Measurements from ENCODE around the gene CNTNAP1.
A peak's percentile ranks its signal among the peaks of the same experiment; 100 is the strongest.

The CNTNAP1 gene

GRCh38 chr17:42679492-42680330, 2.6 kb upstream of the CNTNAP1 start:
- Histone ChIP-seq H3K9me3 (ENCODE audit: control insufficient read depth, insufficient read depth, low read length) (no peaks in the 10 kb centered on the region), H3K27me3 (ENCODE audit: control insufficient read depth, insufficient read depth, low read length) (peaks cover 42% of the 10 kb centered on the region), H3K4me1 (ENCODE audit: control insufficient read depth, insufficient read depth, low read length) (peaks cover 11% of the 10 kb centered on the region), H3K4me3 (ENCODE audit: low read depth, low read length) (peak overlapping the region; percentile 58), H3K9ac (ENCODE audit: low read depth, low read length) (peak overlapping the region; percentile 54), H3K36me3 (ENCODE audit: control insufficient read depth, insufficient read depth, low read length) (no peaks in the 10 kb centered on the region)

DNA sequence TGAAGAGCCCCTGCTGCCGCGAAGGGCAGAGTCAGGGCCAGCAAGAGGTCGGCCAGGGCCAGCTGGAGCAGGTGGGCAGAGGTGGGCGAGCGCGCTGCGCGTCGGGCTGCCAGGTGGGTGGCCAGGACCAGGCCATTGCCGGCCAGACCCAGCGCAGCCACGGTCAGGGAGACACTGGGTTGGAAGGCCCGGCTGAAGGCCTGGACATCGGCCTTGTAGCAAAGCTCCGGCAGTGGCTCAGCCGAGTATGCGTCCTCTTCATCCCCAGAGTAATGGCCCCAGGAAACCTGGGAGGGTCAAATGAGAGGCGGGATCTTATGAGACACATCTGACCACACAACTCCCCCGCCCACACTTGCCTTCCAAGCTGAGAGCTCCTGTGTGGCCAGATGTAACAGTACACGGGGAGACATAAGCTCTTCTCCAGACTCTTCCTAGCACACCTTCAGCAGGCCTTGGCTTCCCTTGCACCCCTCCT, 2.0 kb upstream of the CNTNAP1 start:
- Histone ChIP-seq H3K4me3 (ENCODE audit: low read depth, low read length) (peak overlapping the region; percentile 58), H3K4me1 (ENCODE audit: control insufficient read depth, insufficient read depth, low read length) (peaks cover 10% of the 10 kb centered on the region), H3K36me3 (ENCODE audit: control insufficient read depth, insufficient read depth, low read length) (peaks cover under 1% of the 10 kb centered on the region), H3K9me3 (ENCODE audit: control insufficient read depth, insufficient read depth, low read length) (no peaks in the 10 kb centered on the region), H3K9ac (ENCODE audit: low read depth, low read length) (no peak overlapping the region), H3K27me3 (ENCODE audit: control insufficient read depth, insufficient read depth, low read length) (peaks cover 46% of the 10 kb centered on the region)

- peak overlapping the region; percentile 24 for H3K9ac ChIP-seq (ENCODE audit: low read depth, low read length)
- H3K4me3 ChIP-seq (ENCODE audit: low read depth, low read length), result peak overlapping the region; percentile 77
Observed at GRCh38 chr17:42682722-42683403, 532 bp downstream of the CNTNAP1 start.

DNA sequence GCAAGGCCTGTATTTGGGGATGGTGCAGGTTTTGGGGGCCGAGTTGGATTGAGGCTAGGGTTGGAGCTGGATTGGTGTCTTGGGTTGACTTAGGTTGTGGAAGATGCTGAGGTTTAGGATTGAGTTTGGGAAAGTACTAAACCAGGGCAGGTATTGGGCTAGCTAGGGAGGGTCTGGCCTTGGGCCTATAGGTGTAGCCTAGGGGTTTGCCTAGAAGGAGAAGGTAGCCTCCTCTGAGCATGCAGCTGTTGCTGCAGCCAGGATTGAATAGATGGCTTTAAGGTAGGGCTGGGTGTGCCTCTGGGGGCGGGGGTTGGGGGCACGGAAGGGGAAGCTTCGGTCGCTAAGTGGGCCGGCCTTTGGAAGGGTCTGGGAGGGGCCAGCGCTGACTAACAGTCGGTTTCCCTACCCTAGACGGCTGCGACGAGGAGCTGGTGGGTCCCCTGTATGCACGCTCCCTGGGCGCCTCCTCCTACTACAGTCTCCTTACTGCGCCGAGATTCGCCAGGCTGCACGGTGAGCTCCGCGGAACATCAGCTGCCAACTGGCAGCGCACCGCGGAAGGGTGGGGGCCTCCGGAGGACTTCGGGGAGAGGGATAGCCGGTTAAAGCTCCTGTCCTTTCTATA, 1.2 kb downstream of the CNTNAP1 start:
- Histone ChIP-seq H3K4me3 (ENCODE audit: low read depth, low read length) (peak overlapping the region; percentile 77), H3K27me3 (ENCODE audit: control insufficient read depth, insufficient read depth, low read length) (peaks cover 49% of the 10 kb centered on the region), H3K9me3 (ENCODE audit: control insufficient read depth, insufficient read depth, low read length) (no peaks in the 10 kb centered on the region), H3K4me1 (ENCODE audit: control insufficient read depth, insufficient read depth, low read length) (peaks cover 6% of the 10 kb centered on the region), H3K9ac (ENCODE audit: low read depth, low read length) (peak overlapping the region; percentile 24), H3K36me3 (ENCODE audit: control insufficient read depth, insufficient read depth, low read length) (peaks cover 5% of the 10 kb centered on the region)

More at GRCh38 chr17:42682722-42683403, 532 bp downstream of the CNTNAP1 start:
- peaks cover 5% of the 10 kb centered on the region for H3K36me3 ChIP-seq (ENCODE audit: control insufficient read depth, insufficient read depth, low read length)
- H3K9me3 ChIP-seq (ENCODE audit: control insufficient read depth, insufficient read depth, low read length), result no peaks in the 10 kb centered on the region
- H3K27me3 ChIP-seq (ENCODE audit: control insufficient read depth, insufficient read depth, low read length), result peaks cover 49% of the 10 kb centered on the region
- H3K4me1 ChIP-seq (ENCODE audit: control insufficient read depth, insufficient read depth, low read length), result peaks cover 6% of the 10 kb centered on the region

DNA sequence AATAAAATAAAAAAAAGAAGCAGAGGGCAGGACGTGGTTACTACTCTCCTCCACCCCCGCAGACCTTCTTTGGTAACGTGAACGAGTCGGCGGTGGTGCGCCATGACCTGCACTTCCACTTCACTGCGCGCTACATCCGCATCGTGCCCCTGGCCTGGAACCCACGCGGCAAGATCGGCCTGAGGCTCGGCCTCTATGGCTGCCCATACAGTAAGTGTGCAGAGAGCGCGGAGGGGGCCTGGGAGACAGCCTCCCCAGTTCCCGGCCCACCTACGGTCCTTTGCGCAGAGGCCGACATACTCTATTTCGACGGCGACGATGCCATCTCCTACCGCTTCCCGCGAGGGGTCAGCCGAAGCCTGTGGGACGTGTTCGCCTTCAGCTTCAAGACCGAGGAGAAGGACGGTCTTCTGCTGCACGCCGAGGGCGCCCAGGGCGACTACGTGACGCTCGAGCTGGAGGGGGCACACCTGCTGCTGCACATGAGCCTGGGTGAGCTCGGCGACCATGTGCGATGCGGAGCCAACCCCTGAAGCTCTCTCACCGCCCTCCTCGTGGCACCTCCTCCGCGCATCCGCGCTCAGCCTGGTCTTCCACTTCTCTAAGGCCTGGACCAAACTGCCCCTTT, 2.7 kb downstream of the CNTNAP1 start:
- peaks cover 46% of the 10 kb centered on the region for H3K27me3 ChIP-seq (ENCODE audit: control insufficient read depth, insufficient read depth, low read length)
- H3K4me1 ChIP-seq (ENCODE audit: control insufficient read depth, insufficient read depth, low read length), result peaks cover 6% of the 10 kb centered on the region
- H3K36me3 ChIP-seq (ENCODE audit: control insufficient read depth, insufficient read depth, low read length), result peaks cover 5% of the 10 kb centered on the region
- no peak overlapping the region for H3K4me3 ChIP-seq (ENCODE audit: low read depth, low read length)
- no peaks in the 10 kb centered on the region for H3K9me3 ChIP-seq (ENCODE audit: control insufficient read depth, insufficient read depth, low read length)
- H3K9ac ChIP-seq (ENCODE audit: low read depth, low read length), result no peak overlapping the region

DNA sequence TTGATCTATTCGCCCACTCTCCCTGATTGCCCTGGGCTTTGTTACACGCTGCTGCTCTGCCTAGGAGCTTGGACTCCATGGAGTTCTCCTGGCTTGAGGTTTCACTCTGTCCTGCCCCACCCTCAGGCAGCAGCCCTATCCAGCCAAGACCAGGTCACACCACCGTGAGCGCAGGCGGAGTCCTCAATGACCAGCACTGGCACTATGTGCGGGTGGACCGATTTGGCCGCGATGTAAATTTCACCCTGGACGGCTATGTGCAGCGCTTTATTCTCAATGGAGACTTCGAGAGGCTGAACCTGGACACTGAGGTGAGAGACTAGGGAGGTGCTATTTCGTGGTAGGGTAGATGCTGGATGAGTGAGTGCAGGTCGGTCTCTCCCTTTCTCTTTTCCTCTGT, 3.5 kb downstream of the CNTNAP1 start:
- Histone ChIP-seq H3K9ac (ENCODE audit: low read depth, low read length) (no peak overlapping the region), H3K9me3 (ENCODE audit: control insufficient read depth, insufficient read depth, low read length) (no peaks in the 10 kb centered on the region), H3K36me3 (ENCODE audit: control insufficient read depth, insufficient read depth, low read length) (peaks cover 5% of the 10 kb centered on the region), H3K4me1 (ENCODE audit: control insufficient read depth, insufficient read depth, low read length) (peaks cover 4% of the 10 kb centered on the region), H3K4me3 (ENCODE audit: low read depth, low read length) (no peak overlapping the region), H3K27me3 (ENCODE audit: control insufficient read depth, insufficient read depth, low read length) (peaks cover 39% of the 10 kb centered on the region)

DNA sequence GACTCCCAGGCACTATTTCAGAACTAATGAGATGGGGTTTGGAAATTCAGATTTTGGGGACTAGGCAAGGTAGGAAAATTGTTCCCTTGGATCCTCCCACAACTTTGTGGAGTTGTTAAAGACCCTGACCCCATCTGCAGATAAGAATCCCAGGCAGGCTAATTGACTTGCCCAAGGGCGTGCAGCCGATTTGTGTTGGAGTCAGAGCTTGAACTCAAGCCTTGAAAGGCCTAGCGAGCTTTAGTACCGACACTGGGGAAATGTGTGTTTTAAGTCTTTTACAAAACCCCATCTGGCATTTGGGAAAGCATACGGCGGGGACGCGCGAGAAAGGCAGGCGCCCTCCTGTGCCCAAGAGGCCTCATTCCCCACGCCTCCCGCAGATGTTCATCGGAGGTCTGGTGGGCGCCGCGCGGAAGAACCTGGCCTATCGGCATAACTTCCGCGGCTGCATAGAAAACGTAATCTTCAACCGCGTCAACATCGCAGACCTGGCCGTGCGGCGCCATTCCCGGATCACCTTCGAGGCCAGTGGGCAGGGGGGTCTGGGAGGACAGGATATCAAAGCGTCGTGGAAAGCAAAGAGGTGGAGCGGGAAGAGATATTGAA, 4.3 kb downstream of the CNTNAP1 start:
- Histone ChIP-seq H3K36me3 (ENCODE audit: control insufficient read depth, insufficient read depth, low read length) (peaks cover 5% of the 10 kb centered on the region), H3K9me3 (ENCODE audit: control insufficient read depth, insufficient read depth, low read length) (no peaks in the 10 kb centered on the region), H3K9ac (ENCODE audit: low read depth, low read length) (no peak overlapping the region), H3K27me3 (ENCODE audit: control insufficient read depth, insufficient read depth, low read length) (peaks cover 35% of the 10 kb centered on the region), H3K4me1 (ENCODE audit: control insufficient read depth, insufficient read depth, low read length) (no peaks in the 10 kb centered on the region), H3K4me3 (ENCODE audit: low read depth, low read length) (no peak overlapping the region)

- H3K4me1 ChIP-seq (ENCODE audit: control insufficient read depth, insufficient read depth, low read length), result no peaks in the 10 kb centered on the region
- H3K36me3 ChIP-seq (ENCODE audit: control insufficient read depth, insufficient read depth, low read length), result peaks cover 5% of the 10 kb centered on the region
- no peaks in the 10 kb centered on the region for H3K9me3 ChIP-seq (ENCODE audit: control insufficient read depth, insufficient read depth, low read length)
Observed at GRCh38 chr17:42687707-42688320, 5.5 kb downstream of the CNTNAP1 start.

GRCh38 chr17:42690596-42690995, 8.3 kb downstream of the CNTNAP1 start:
- peaks cover 2% of the 10 kb centered on the region for H3K36me3 ChIP-seq (ENCODE audit: control insufficient read depth, insufficient read depth, low read length)
- no peaks in the 10 kb centered on the region for H3K9me3 ChIP-seq (ENCODE audit: control insufficient read depth, insufficient read depth, low read length)
- no peak overlapping the region for H3K9ac ChIP-seq (ENCODE audit: low read depth, low read length)
- H3K27me3 ChIP-seq (ENCODE audit: control insufficient read depth, insufficient read depth, low read length), result peaks cover 5% of the 10 kb centered on the region
- H3K4me1 ChIP-seq (ENCODE audit: control insufficient read depth, insufficient read depth, low read length), result no peaks in the 10 kb centered on the region
- no peak overlapping the region for H3K4me3 ChIP-seq (ENCODE audit: low read depth, low read length)

More at GRCh38 chr17:42687707-42688320, 5.5 kb downstream of the CNTNAP1 start:
- Histone ChIP-seq H3K27me3 (ENCODE audit: control insufficient read depth, insufficient read depth, low read length) (peaks cover 27% of the 10 kb centered on the region), H3K9ac (ENCODE audit: low read depth, low read length) (no peak overlapping the region), H3K4me3 (ENCODE audit: low read depth, low read length) (no peak overlapping the region)

- no peaks in the 10 kb centered on the region for H3K36me3 ChIP-seq (ENCODE audit: control insufficient read depth, insufficient read depth, low read length)
- H3K4me1 ChIP-seq (ENCODE audit: control insufficient read depth, insufficient read depth, low read length), result no peaks in the 10 kb centered on the region
- H3K9me3 ChIP-seq (ENCODE audit: control insufficient read depth, insufficient read depth, low read length), result no peaks in the 10 kb centered on the region
- no peaks in the 10 kb centered on the region for H3K27me3 ChIP-seq (ENCODE audit: control insufficient read depth, insufficient read depth, low read length)
- no peak overlapping the region for H3K4me3 ChIP-seq (ENCODE audit: low read depth, low read length)
- no peak overlapping the region for H3K9ac ChIP-seq (ENCODE audit: low read depth, low read length)
Observed at GRCh38 chr17:42691021-42691545, 8.8 kb downstream of the CNTNAP1 start.

All from iPS-15b (cell line).